SK-N-MC (cell line): ENCODE measurements around the gene ABTB2.

Experiments
- EZH2 ChIP-seq: fragments of 200-600 bp; sonication (generic); IDR thresholded peaks from one replicate; pipeline ENCODE4 v1.6.1; 2017; ENCODE audit warnings: antibody characterized with exemption
- POLR2AphosphoS5 ChIP-seq: IDR thresholded peaks from 2 replicates; pipeline ENCODE4 v1.6.1; 2012; ENCODE audit warnings: mild to moderate bottlenecking, low read depth, low read length, borderline replicate concordance

- no peak for TF ChIP-seq POLR2AphosphoS5
- no peak for TF ChIP-seq EZH2
Measured at GRCh38 chr11:34363363-34364084, 5.7 kb upstream of the ABTB2 start.
